Measurements from ENCODE around the gene FAM13A.

DNA sequence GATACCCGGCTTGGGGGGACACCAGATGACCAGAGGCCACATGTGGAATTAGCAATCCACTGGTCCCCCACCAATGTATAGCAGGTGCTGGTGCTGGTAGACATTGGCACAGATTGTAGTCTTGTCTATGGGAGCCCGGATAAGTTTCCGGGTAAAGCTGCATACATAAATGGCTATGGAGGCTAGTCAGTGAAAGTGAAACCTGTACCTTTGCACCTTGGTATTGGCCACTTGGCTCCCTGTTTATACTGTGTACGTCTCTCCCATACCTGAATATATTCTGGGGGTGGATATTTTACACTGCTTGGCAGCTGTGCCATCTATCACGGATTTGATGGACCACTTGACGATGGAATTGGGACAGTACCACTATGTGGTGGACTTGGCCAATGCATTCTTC is 48.7 kb upstream of the FAM13A start:
- TF ChIP-seq, protein P1, sequence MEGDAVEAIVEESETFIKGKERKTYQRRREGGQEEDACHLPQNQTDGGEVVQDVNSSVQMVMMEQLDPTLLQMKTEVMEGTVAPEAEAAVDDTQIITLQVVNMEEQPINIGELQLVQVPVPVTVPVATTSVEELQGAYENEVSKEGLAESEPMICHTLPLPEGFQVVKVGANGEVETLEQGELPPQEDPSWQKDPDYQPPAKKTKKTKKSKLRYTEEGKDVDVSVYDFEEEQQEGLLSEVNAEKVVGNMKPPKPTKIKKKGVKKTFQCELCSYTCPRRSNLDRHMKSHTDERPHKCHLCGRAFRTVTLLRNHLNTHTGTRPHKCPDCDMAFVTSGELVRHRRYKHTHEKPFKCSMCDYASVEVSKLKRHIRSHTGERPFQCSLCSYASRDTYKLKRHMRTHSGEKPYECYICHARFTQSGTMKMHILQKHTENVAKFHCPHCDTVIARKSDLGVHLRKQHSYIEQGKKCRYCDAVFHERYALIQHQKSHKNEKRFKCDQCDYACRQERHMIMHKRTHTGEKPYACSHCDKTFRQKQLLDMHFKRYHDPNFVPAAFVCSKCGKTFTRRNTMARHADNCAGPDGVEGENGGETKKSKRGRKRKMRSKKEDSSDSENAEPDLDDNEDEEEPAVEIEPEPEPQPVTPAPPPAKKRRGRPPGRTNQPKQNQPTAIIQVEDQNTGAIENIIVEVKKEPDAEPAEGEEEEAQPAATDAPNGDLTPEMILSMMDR (IDR thresholded peaks at IDR 0.05): no peak
- TF ChIP-seq EZH2 (IDR thresholded peaks at IDR 0.05; ENCODE audit: borderline replicate concordance, insufficient read depth, low read depth, low read length, poor library complexity, severe bottlenecking): no peak
